K562 (cell line): ENCODE measurements around the gene FAM24A.

ENCODE experiments used
- CREM ChIP-seq: IDR thresholded peaks from 2 replicates; pipeline ENCODE4 v1.6.1; 2014; ENCODE audit warnings: antibody characterized with exemption, low read depth
- CTCF ChIP-seq, 3 experiments: IDR thresholded peaks in 2 of 3; conservative IDR thresholded peaks in 1 of 3; 2 replicates each; pipeline ENCODE4 v1.5.1; 2011 to 2012; ENCODE audit warnings: low read length in 3 of 3, mild to moderate bottlenecking in 3 of 3, control low read depth in 2 of 3, improper control_type of control experiment in 1 of 3, inconsistent platforms in 1 of 3, low read depth in 1 of 3, mixed read lengths in 1 of 3, moderate library complexity in 1 of 3; ENCODE audit not compliant: insufficient read depth in 2 of 3
- HMBOX1 ChIP-seq: sonication (generic); IDR thresholded peaks from 2 replicates; pipeline ENCODE4 v1.6.1; 2016
- JUNB ChIP-seq: fragments of 450-650 bp; formaldehyde crosslinking; conservative IDR thresholded peaks from 2 replicates; pipeline ENCODE4 v1.4.0; 2020; ENCODE audit warnings: mild to moderate bottlenecking
- NFIC ChIP-seq: fragments of 450-650 bp; IDR thresholded peaks from 2 replicates; pipeline ENCODE4 v1.6.1; 2017; ENCODE audit warnings: mild to moderate bottlenecking, inconsistent platforms
- NRF1 ChIP-seq, 2 experiments: fragments of 450-650 bp; IDR thresholded peaks in 1 of 2; conservative IDR thresholded peaks in 1 of 2; 2 replicates each; pipeline ENCODE4 v1.6.1; 2014; ENCODE audit warnings: mild to moderate bottlenecking in 2 of 2
- POLR2A ChIP-seq: fragments of 450-650 bp; conservative IDR thresholded peaks from 2 replicates; pipeline ENCODE4 v1.6.1; 2016
- RBM17 ChIP-seq: fragments of 200-400 bp; formaldehyde crosslinking; IDR thresholded peaks from 2 replicates; pipeline ENCODE4 v1.6.1; 2017; ENCODE audit warnings: low read depth, mild to moderate bottlenecking, low read length, borderline replicate concordance
- SIN3A ChIP-seq, 2 experiments: fragments of 150-350 bp in 1 of 2; IDR thresholded peaks; 2 replicates each; pipeline ENCODE4 v1.6.1; 2011 to 2016; ENCODE audit warnings: borderline replicate concordance in 2 of 2, low read depth in 2 of 2, low read length in 2 of 2, mild to moderate bottlenecking in 2 of 2, moderate library complexity in 2 of 2; ENCODE audit not compliant: control insufficient read depth in 1 of 2
- TAF15 ChIP-seq: fragments of 200-400 bp; formaldehyde crosslinking; IDR thresholded peaks from 2 replicates; pipeline ENCODE4 v1.6.1; 2017; ENCODE audit warnings: mild to moderate bottlenecking, low read depth, low read length, moderate library complexity
- XRCC5 ChIP-seq: fragments of 200-400 bp; formaldehyde crosslinking; IDR thresholded peaks from 2 replicates; pipeline ENCODE4 v1.6.1; 2017; ENCODE audit warnings: low read depth, mild to moderate bottlenecking, low read length
- ZNF696 ChIP-seq: fragments of 250-450 bp; sonication (Bioruptor Pico); conservative IDR thresholded peaks from 2 replicates; pipeline ENCODE4 v1.4.0; 2020; ENCODE audit warnings: mild to moderate bottlenecking, moderate library complexity
- ZNF77 ChIP-seq: fragments of 250-450 bp; sonication (Bioruptor Pico); IDR thresholded peaks from 2 replicates; pipeline ENCODE4 v1.5.0; 2020

- TF ChIP-seq HMBOX1 (no peak), RBM17 (no peak), SIN3A (IDR thresholded peaks at IDR 0.05; ENCODE audit: borderline replicate concordance in 2 of 2, control insufficient read depth in 1 of 2, low read depth in 2 of 2, low read length in 2 of 2) (no peak), CTCF (IDR thresholded peaks at IDR 0.05 in 2 of 3, conservative IDR thresholded peaks at IDR 0.05 in 1 of 3; ENCODE audit: insufficient read depth in 2 of 3, low read depth in 1 of 3, low read length in 3 of 3) (no peak), JUNB (CRISPR knock-in tag) (no peak), POLR2A (no peak), ZNF77 (CRISPR knock-in tag) (no peak), ZNF696 (CRISPR knock-in tag) (no peak), XRCC5 (no peak), NFIC (peak; percentile 62), TAF15 (no peak), NRF1 (conservative IDR thresholded peaks at IDR 0.05 in 1 of 2, IDR thresholded peaks at IDR 0.05 in 1 of 2) (no peak), CREM (no peak)
Measured at GRCh38 chr10:122875843-122876466, 34.5 kb upstream of the FAM24A start.
